SK-N-SH (cell line): ENCODE results near the gene KIZ. TPM values are rescaled to one million over a fixed set of nuclear protein-coding genes. Genes with fewer than 3 reads are reported as not detected.

Experiments used
- CTCF ChIA-PET: fragments of 300-600, 350-600 bp; formaldehyde crosslinking; extraction: SDS; loops from one replicate; lab custom pipeline; 2021; lab: Yijun Ruan, JAX
- POLR2A ChIA-PET: fragments of 350-600 bp; sonication (Branson Sonifier 250); formaldehyde crosslinking; extraction: SDS; loops from one replicate; lab custom pipeline; 2020; ENCODE audit warnings: antibody characterized with exemption, inconsistent platforms; lab: Yijun Ruan, JAX
- DNase-seq: peaks from one replicate; pipeline ENCODE4 v3.0.0; 2012
- H2AFZ ChIP-seq: fragments of 200-600 bp; sonication (generic); 2 replicates; pipeline ENCODE4 v1.8.1; 2016; ENCODE audit warnings: antibody characterized with exemption, mild to moderate bottlenecking, low read depth
- H3F3A ChIP-seq: fragments of 200-600 bp; sonication (generic); replicated peaks from 2 replicates; pipeline ENCODE3; 2016; ENCODE audit warnings: antibody characterized with exemption, mild to moderate bottlenecking; ENCODE audit not compliant: insufficient read depth
- H3K27ac ChIP-seq, 2 experiments: fragments of 200-500 bp in 1 of 2; fragments of 200-600 bp in 1 of 2; sonication (Bioruptor generic) in 1 of 2; sonication (generic), shearing (Covaris generic) in 1 of 2; 2 replicates each; pipeline versions ENCODE4 v1.5.1 to v1.6.1; 2014 to 2016; ENCODE audit warnings: low read depth in 2 of 2, inconsistent platforms in 1 of 2, low read length in 1 of 2, mild to moderate bottlenecking in 1 of 2, mixed read lengths in 1 of 2
- H3K27me3 ChIP-seq: fragments of 200-600 bp; sonication (generic), shearing (Covaris generic); 2 replicates; pipeline ENCODE4 v1.6.1; 2016; ENCODE audit warnings: mixed run types; ENCODE audit not compliant: insufficient read depth
- H3K36me3 ChIP-seq, 2 experiments: fragments of 200-500 bp in 1 of 2; fragments of 200-600 bp in 1 of 2; sonication (Bioruptor generic) in 1 of 2; sonication (generic) in 1 of 2; replicated peaks in 1 of 2; 2 replicates each; pipeline versions ENCODE3 to v1.5.1; 2014 to 2016; ENCODE audit warnings: low read length in 1 of 2, mild to moderate bottlenecking in 1 of 2; ENCODE audit not compliant: insufficient read depth in 2 of 2, control insufficient read depth in 1 of 2
- H3K4me1 ChIP-seq, 2 experiments: fragments of 200-500 bp in 1 of 2; fragments of 200-600 bp in 1 of 2; sonication (Bioruptor generic) in 1 of 2; sonication (generic), shearing (Covaris generic) in 1 of 2; 2 replicates each; pipeline versions ENCODE4 v1.5.1 to v1.6.1; 2014 to 2016; ENCODE audit warnings: low read depth in 1 of 2, low read length in 1 of 2, mixed run types in 1 of 2; ENCODE audit not compliant: insufficient read depth in 2 of 2, control insufficient read depth in 1 of 2
- H3K4me2 ChIP-seq: fragments of 200-600 bp; sonication (generic), shearing (Covaris generic); 2 replicates; pipeline ENCODE4 v1.6.1; 2017; ENCODE audit warnings: mixed run types
- H3K4me3 ChIP-seq, 2 experiments: fragments of 200-500 bp in 1 of 2; fragments of 200-600 bp in 1 of 2; sonication (Bioruptor generic) in 1 of 2; sonication (generic), shearing (Covaris generic) in 1 of 2; 2 replicates each; pipeline versions ENCODE4 v1.5.1 to v1.8.1; 2014 to 2016; ENCODE audit warnings: low read depth in 2 of 2, inconsistent platforms in 1 of 2, low read length in 1 of 2, mild to moderate bottlenecking in 1 of 2, mixed read lengths in 1 of 2, moderate library complexity in 1 of 2
- H3K79me2 ChIP-seq: fragments of 200-600 bp; sonication (generic); 2 replicates; pipeline ENCODE4 v1.8.1; 2017; ENCODE audit warnings: mild to moderate bottlenecking; ENCODE audit not compliant: insufficient read depth
- H3K9ac ChIP-seq: fragments of 200-600 bp; sonication (generic); 2 replicates; pipeline ENCODE4 v1.6.1; 2017; ENCODE audit warnings: mixed run types
- H3K9me2 ChIP-seq: fragments of 200-600 bp; sonication (generic); 2 replicates; pipeline ENCODE4 v1.6.1; 2017; ENCODE audit warnings: mixed run types
- H3K9me3 ChIP-seq: fragments of 200-600 bp; sonication (generic); 2 replicates; pipeline ENCODE4 v1.6.1; 2017; ENCODE audit warnings: mixed run types, mild to moderate bottlenecking, moderate library complexity
- H4K20me1 ChIP-seq: fragments of 200-600 bp; sonication (generic); 2 replicates; pipeline ENCODE4 v1.6.1; 2017; ENCODE audit warnings: mild to moderate bottlenecking, mixed run types; ENCODE audit not compliant: insufficient read depth
- CHD2 ChIP-seq: fragments of 150-350 bp; IDR thresholded peaks from 2 replicates; pipeline ENCODE4 v1.6.1; 2018; ENCODE audit warnings: low read length; ENCODE audit not compliant: partially characterized antibody
- CTCF ChIP-seq: fragments of 200-600 bp; sonication (generic); IDR thresholded peaks from 2 replicates; pipeline ENCODE4 v1.6.1; 2017; ENCODE audit warnings: antibody characterized with exemption, mild to moderate bottlenecking, moderate library complexity
- ELF1 ChIP-seq: IDR thresholded peaks from 2 replicates; pipeline ENCODE4 v1.4.0; 2012
- EP300 ChIP-seq, 2 experiments: IDR thresholded peaks; 2 replicates each; pipeline versions ENCODE4 v1.4.0 to v1.6.1; 2012; ENCODE audit warnings: borderline replicate concordance in 1 of 2, low read depth in 1 of 2, low read length in 1 of 2
- FOXJ3 ChIP-seq: sonication (generic); formaldehyde crosslinking; IDR thresholded peaks from 2 replicates; pipeline ENCODE4 v1.5.1; 2020; ENCODE audit warnings: mild to moderate bottlenecking, missing genetic modification reagents
- GABPA ChIP-seq: IDR thresholded peaks from 2 replicates; pipeline ENCODE4 v1.4.0; 2012; ENCODE audit warnings: low read depth, mild to moderate bottlenecking
- GATA2 ChIP-seq: sonication (generic); formaldehyde crosslinking; IDR thresholded peaks from 2 replicates; pipeline ENCODE4 v1.5.0; 2020; ENCODE audit warnings: mild to moderate bottlenecking, missing genetic modification reagents
- IRF3 ChIP-seq: fragments of 150-350 bp; IDR thresholded peaks from 2 replicates; pipeline ENCODE4 v1.6.1; 2016; ENCODE audit warnings: mild to moderate bottlenecking, low read depth, low read length
- JUND ChIP-seq: IDR thresholded peaks from 2 replicates; pipeline ENCODE4 v1.4.0; 2012
- MEF2A ChIP-seq: IDR thresholded peaks from 2 replicates; pipeline ENCODE4 v1.4.0; 2012; ENCODE audit warnings: low read depth, borderline replicate concordance
- NRF1 ChIP-seq: IDR thresholded peaks from 2 replicates; pipeline ENCODE4 v1.6.1; 2012; ENCODE audit warnings: low read depth, mild to moderate bottlenecking, low read length
- PBX3 ChIP-seq: IDR thresholded peaks from 2 replicates; pipeline ENCODE4; 2012
- RAD21 ChIP-seq: IDR thresholded peaks from 2 replicates; pipeline ENCODE4 v1.6.1; 2012; ENCODE audit warnings: mild to moderate bottlenecking, low read length
- TAF1 ChIP-seq: IDR thresholded peaks from 2 replicates; pipeline ENCODE4 v1.6.1; 2012; ENCODE audit warnings: low read depth, mild to moderate bottlenecking, low read length, moderate library complexity, borderline replicate concordance
- USF1 ChIP-seq: IDR thresholded peaks from 2 replicates; pipeline ENCODE4 v1.4.0; 2012; ENCODE audit warnings: low read depth, borderline replicate concordance
- YY1 ChIP-seq: IDR thresholded peaks from 2 replicates; pipeline ENCODE4 v1.4.0; 2012; ENCODE audit warnings: low read depth, mild to moderate bottlenecking
- WGBS: methylation state at CpG from one replicate; pipeline ENCODE4 v1.1.6; 2017; ENCODE audit warnings: low lambda C conversion rate; 5-methylcytosine and 5-hydroxymethylcytosine counted together
- polyA plus RNA-seq, 3 experiments: library from polyadenylated mRNA; depleted of rRNA; stranded (reverse); fragments of >200 nt; gene quantifications; 2 replicates each; pipeline ENCODE4 v1.2.3, GENCODE V29; 2012

KIZ gene
- polyA plus RNA-seq, 1 of the 3 experiments (the other 2 are of a cell fraction), result 3.9 TPM

- TF ChIP-seq USF1 (no peak), JUND (no peak), NRF1 (no peak), FOXJ3 (CRISPR knock-in tag) (no peak), CTCF (no peak), YY1 (no peak), MEF2A (no peak), PBX3 (no peak), EP300 (IDR thresholded peaks at IDR 0.05; ENCODE audit: borderline replicate concordance in 1 of 2, low read depth in 1 of 2, low read length in 1 of 2) (no peak), RAD21 (no peak), GATA2 (CRISPR knock-in tag) (no peak), ELF1 (no peak), IRF3 (no peak)
Measured at GRCh38 chr20:21181028-21181427, 55.1 kb downstream of the KIZ start (continued).

- no peaks in the 10 kb centered on the region for H3K9me3 ChIP-seq
- H4K20me1 ChIP-seq, result no peaks in the 10 kb centered on the region
- POLR2A ChIA-PET, result no interaction called here
- CTCF ChIA-PET, result interaction anchor here (1.1 to 1.2 kb wide), 2 partner anchors 53 to 323 kb away, joined by 3 to 5 read pairs; no protein-coding TSS in a partner anchor
- no peak overlapping the region for H3K4me3 ChIP-seq
- DNase-seq, result no peak
- no peak overlapping the region for H3K4me2 ChIP-seq
- H3K27me3 ChIP-seq, result no peaks in the 10 kb centered on the region
- no peaks in the 10 kb centered on the region for H3K9me2 ChIP-seq
- H3K79me2 ChIP-seq, result no peaks in the 10 kb centered on the region
- H3K36me3 ChIP-seq, result no peaks in the 10 kb centered on the region
- H3F3A ChIP-seq, result no peaks in the 10 kb centered on the region
- WGBS, result 60% methylated on average over 7 of the region's 7 CpGs
- TF ChIP-seq EP300 (IDR thresholded peaks at IDR 0.05; ENCODE audit: borderline replicate concordance in 1 of 2, low read depth in 1 of 2, low read length in 1 of 2), result no peak
- TF ChIP-seq JUND, result no peak
- no peak for TF ChIP-seq GABPA
- TF ChIP-seq CHD2, result no peak
- no peak for TF ChIP-seq FOXJ3 (CRISPR knock-in tag)
- no peak for TF ChIP-seq ELF1
- no peak for TF ChIP-seq TAF1
- no peak overlapping the region for H2AFZ ChIP-seq
- H3K9ac ChIP-seq, result no peak overlapping the region
- H3K27ac ChIP-seq, result no peak overlapping the region
- H3K4me1 ChIP-seq, result no peaks in the 10 kb centered on the region
Measured at GRCh38 chr20:21182832-21183563, 57.1 kb downstream of the KIZ start.
